Activated T-cell treated with anti-CD3 and anti-CD28 coated beads, Interleukin-2, amount 50 U/mL, for 1 hour (primary cell): ENCODE data around the gene PRR36.
"Not testable (repeated sequence)": the region's sequence is repeated elsewhere in the genome, so short reads cannot be mapped to it uniquely, and the experiment has no call there.

Experiments used
- DNase-seq: peaks from one replicate; pipeline ENCODE4 v3.0.0-alpha.2; 2020

The PRR36 gene

GRCh38 chr19:7870571-7871436, 3.4 kb downstream of the PRR36 start:
- DNase-seq: peak; percentile 57

- DNase-seq: no peak
Measured at GRCh38 chr19:7869910-7870511, 4.2 kb downstream of the PRR36 start.

GRCh38 chr19:7869453-7869909, 4.7 kb downstream of the PRR36 start:
- peak; percentile 94 for DNase-seq

GRCh38 chr19:7868671-7869452, 5.3 kb downstream of the PRR36 start:
- DNase-seq: peak; percentile 92

- DNase-seq: peak; percentile 56
Measured at GRCh38 chr19:7868326-7868670, 5.9 kb downstream of the PRR36 start.

- DNase-seq: no peak
Measured at GRCh38 chr19:7867092-7867844, 6.9 kb downstream of the PRR36 start.

GRCh38 chr19:7866399-7867091, 7.6 kb downstream of the PRR36 start:
- no peak for DNase-seq

GRCh38 chr19:7865262-7865911, 8.8 kb downstream of the PRR36 start:
- no peak for DNase-seq

- no peak for DNase-seq
Measured at GRCh38 chr19:7864690-7865074, 9.5 kb downstream of the PRR36 start.

GRCh38 chr19:7863971-7864689, 10.1 kb downstream of the PRR36 start:
- no peak for DNase-seq

- DNase-seq: no peak
Measured at GRCh38 chr19:7863157-7863970, 10.8 kb downstream of the PRR36 start.

GRCh38 chr19:7862413-7862951, 11.7 kb downstream of the PRR36 start:
- DNase-seq: peak; percentile 77

- no peak for DNase-seq
Measured at GRCh38 chr19:7861619-7862412, 12.4 kb downstream of the PRR36 start.

- DNase-seq: no peak
Measured at GRCh38 chr19:7860714-7861618, 13.2 kb downstream of the PRR36 start.

GRCh38 chr19:7859831-7860713, 14.1 kb downstream of the PRR36 start:
- DNase-seq: no peak

- not testable (repeated sequence) for DNase-seq
Measured at GRCh38 chr19:7859087-7859486, 15.1 kb downstream of the PRR36 start.
